ENCODE measurements around the gene MED12L.
"Not testable (repeated sequence)": the region's sequence is repeated elsewhere in the genome, so short reads cannot be mapped to it uniquely, and the experiment has no call there.

Gene MED12L

GRCh38 chr3:151387842-151388241, 302.4 kb downstream of the MED12L start:
- no peak for DNase-seq

GRCh38 chr3:151391720-151392119, 306.3 kb downstream of the MED12L start:
- DNase-seq: no peak

DNA sequence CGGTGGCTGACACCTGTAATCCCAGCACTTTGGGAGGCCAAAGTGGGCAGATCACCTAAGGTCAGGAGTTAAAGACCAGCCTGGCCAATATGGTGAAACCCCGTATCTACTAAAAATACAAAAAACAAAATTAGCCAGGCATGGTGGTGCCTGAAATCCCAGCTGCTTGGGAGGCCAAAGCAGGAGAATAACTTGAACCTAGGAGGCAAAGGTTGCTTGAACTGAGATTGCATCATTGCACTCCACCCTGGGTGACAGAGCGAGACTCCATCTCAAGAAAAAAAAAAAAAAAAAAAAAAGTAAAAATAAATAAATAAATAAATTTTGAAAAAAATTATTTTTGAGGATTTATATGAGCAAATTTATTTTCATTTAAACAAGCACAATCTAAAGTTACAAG, 306.7 kb downstream of the MED12L start:
- DNase-seq: not testable (repeated sequence)

GRCh38 chr3:151393146-151393830, 307.8 kb downstream of the MED12L start:
- no peak for DNase-seq

GRCh38 chr3:151393941-151394340, 308.5 kb downstream of the MED12L start:
- no peak for DNase-seq

DNA sequence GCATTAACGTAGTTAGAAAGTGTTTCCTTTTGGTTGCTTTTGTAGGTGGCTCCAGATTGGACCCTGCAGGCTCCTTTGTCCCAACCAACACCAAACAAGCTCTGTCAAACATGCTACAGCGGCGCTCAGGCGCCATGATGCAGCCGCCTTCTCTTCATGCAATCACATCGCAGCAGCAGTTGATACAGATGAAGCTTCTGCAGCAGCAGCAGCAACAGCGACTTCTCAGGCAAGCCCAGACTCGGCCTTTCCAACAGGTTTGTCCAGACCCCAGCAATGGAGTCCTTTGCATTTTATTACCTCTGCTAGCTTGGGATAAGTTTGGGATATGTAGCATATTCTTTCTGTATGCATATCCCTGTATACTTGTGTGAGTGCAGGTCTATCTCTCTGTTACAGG, 309.1 kb downstream of the MED12L start:
- no peak for DNase-seq

DNA sequence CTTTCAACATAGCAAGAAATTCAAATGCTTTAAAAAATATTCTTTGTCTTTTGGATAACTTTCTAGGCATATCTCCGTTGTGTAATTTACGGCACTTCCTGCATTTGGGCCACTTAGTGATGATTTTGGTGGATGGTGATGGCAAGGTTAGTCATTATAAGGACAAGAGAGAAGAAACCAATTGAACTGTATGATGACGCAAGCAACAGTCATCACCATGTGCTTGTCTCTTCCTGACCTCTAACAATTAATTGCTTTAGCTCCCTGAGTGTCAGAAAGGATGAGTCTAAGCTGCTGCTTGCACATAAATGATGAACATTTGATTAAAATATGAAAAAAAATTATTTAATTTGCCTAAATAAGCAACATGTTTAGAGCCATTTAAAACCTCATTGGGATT, 310.3 kb downstream of the MED12L start:
- no peak for DNase-seq

DNA sequence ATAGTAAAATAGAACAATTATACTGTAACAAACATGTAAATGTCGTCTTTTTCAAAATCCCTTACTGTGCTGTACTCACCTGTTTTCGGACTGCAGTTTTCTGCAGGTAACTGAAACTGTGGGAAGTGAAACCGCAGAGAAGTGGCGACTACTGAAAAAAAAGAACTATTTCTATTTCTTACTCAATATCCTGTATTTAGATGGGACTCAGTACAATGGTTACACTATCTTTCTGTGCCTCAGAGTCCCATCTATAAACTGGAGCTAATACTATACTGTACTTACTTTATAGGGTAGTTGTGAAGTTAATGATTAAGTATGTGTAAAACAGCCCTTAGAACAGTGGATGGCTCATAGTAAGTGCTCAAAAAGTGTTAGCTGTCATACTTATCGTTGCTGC, 313.4 kb downstream of the MED12L start:
- no peak for DNase-seq

- no peak for DNase-seq
Measured at GRCh38 chr3:151400341-151400740, 314.9 kb downstream of the MED12L start.

GRCh38 chr3:151402349-151402748, 316.9 kb downstream of the MED12L start:
- DNase-seq: peak; percentile 69 to 90

- no peak for DNase-seq
Measured at GRCh38 chr3:151403246-151403645, 317.8 kb downstream of the MED12L start.

GRCh38 chr3:151404316-151404715, 318.9 kb downstream of the MED12L start:
- no peak for DNase-seq

DNA sequence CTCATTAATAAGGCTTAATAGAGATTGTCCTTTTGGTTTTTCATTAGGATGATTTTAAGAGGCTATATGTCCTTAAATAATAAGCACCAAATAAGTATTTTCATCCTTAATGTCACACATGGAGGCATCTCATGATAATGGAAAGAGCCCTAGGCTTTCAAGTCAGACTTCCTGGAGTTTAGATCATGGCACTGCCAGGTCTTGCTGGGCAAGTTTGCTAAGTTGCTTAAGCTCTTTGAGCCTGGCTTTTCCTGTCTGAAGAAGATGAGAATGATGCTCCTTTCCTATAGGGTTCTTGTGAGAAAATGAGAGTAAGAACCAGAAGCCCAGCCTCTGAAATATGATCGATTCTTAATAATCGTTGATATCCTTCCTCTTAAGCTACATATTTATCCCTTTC, 322.5 kb downstream of the MED12L start:
- no peak for DNase-seq

GRCh38 chr3:151410891-151411559, 325.6 kb downstream of the MED12L start:
- no peak for DNase-seq

- no peak for DNase-seq
Measured at GRCh38 chr3:151412989-151413388, 327.5 kb downstream of the MED12L start.

- DNase-seq: peak; percentile 2 to 13
Measured at GRCh38 chr3:151415289-151415688, 329.8 kb downstream of the MED12L start.

DNA sequence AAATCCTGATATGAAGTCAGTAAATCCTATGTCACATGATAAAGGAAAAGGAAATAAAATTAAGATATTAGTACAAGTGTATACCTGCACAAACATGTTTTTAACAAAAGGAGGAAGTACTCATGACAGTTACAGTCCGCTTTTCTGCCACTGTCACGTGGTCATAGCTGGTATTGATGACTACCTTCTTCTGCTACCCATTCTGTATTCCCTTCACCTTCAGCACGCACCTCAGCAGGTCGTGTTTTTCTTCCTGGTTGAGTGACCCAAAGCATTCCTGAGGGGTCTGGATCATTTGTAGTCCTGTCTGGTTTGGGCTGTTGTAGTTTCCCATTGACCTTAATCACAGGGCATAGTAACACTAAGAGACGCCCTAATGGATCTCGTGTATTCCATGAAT, 334.3 kb downstream of the MED12L start:
- DNase-seq: no peak

GRCh38 chr3:151421938-151422337, 336.5 kb downstream of the MED12L start:
- DNase-seq: no peak

GRCh38 chr3:151423091-151423490, 337.6 kb downstream of the MED12L start:
- no peak for DNase-seq

DNA sequence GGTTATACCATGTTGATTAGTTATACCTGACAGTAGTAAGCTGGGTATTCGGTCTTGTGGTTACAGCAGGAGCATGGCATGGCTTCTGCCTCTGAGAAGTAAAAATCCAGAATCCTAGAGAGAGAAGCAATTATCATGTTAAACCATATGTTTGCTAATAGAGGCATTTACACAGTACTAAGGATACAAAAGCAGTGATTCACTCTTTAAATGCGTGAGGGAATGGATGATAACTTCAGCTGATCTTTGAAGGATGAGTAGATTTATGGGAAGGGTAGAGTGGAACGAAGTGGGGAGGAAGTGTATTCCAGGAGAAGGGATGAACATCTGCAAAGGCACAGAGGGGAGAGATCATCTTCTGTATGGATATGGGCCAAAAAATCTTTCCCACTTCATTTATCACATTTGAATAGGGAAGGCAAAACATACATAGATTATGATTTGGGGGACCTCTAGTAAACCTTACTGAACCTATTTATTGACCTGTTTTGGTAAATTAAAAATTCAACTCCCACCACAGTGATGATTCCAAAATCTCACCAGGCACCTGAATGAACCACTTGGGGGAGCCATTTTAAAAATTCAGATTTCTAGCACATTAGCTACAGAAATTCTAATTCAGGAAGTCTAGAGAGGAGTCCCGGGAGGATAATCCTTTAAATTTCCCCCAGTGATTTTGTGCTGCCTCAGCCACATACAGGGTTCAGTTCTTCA, 340.3 kb downstream of the MED12L start:
- DNase-seq: peak in 1 of 2 experiments; percentile 36

GRCh38 chr3:151426341-151426657, 340.8 kb downstream of the MED12L start:
- DNase-seq: peak in 1 of 2 experiments; percentile 36

DNA sequence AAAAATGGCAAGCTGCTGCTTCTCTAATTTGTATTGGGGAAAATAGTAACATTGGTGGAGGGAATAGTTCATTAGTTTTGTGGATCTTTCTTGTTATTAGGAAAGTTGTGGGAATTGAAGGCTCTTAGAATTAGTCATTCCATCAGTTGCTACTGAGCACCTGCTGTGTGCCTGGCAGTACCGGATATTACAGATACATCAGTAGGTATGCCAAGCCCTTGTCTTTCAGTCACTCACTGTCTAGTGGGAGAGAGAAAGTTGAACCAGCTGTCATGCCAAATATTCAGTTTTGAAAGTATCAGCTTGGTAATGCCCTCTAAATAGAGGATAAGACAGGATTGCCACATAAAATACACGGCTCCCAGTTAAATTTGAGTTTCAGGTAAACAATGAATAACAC, 342.9 kb downstream of the MED12L start:
- no peak for DNase-seq

DNA sequence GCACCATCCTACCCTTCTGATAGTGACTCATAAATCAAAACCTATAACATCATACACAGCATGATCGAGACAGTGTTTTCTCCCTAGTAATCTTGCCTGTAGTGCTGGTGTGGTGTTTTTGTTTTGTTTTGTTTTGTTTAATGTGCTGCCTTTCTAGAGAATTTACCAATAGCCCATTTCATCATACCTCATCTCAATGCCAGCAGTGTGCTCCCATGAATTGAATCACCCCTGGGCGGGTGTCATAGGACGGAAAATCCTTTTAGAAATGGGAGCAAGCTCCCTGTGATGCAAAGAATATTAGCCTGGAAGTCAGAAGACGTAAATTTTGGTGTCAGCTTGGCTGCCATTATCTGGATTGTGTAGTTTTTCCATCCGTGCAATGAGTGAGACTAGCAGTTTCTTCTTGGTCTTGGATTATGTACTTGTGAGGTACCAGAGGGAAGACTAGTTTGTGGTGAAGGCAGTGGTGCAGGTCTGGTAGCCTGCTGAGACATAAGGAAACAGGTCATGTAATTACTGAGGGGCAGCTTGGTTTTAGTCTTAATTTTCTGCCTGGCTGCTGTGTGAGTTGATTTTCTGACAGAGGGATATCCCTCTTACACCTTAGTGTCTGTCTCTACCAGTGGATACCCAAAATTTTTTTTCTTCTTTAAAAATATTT, 345.5 kb downstream of the MED12L start:
- DNase-seq: no peak

DNA sequence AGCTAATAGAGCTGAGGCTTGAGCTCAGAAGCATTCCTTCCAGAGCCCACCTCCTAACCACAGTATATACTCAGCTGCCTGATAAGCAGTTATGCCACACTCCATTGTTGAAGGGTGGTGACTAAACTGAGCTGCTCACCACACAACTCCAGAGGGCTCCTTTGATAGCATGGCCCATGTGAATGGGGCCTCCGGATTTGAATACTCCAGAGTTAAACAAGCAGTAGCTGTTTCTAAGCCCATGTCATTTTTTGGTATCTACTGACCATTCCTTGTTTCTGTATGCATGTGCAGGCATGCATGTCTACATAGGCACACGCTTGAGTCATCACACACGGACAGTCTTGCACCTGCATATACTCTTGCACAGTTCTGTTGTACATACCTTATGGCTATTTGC, 346.5 kb downstream of the MED12L start:
- DNase-seq: no peak

All from NCI-H524 (cell line).